ENCODE measurements around the gene LCMT2. TPM values are rescaled to one million over a fixed set of nuclear protein-coding genes. Genes with fewer than 3 reads are reported as not detected.

The LCMT2 gene
- total RNA-seq, 4 donors from 2014 or later, result 4.0 to 14.4 (median 9.8) TPM

DNA sequence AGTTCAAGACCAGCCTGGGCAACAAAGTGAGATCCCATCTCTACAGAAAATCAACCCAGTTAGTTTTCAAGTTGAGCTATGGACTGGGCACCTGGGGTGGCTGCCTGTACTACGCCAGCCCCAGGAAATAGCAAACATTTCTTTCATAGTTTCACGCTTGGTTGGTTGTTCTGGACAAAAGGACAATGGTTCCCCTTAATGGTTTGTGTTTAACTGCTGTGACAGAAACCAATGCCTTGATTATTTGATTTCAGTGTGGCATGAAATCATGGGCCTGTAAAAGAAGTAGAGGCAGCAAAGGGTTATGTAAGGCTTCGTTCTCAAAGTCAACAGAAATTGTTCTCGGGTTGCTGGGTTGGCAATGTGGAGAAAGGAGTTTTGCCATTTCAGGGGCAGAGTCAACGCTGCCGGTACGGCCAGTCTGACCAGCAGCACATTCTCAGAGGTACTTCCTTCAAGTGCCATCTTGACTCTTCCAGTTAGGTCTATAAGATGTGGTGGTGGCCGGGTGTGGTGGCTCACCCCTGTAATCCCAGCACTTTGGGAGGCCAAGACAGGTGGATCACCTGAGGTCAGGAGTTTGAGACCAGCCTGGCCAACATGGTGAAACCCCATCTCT lies 12.7 kb downstream of the LCMT2 start:
- WGBS, 2 donors, result 52 to 68% methylated on average over 8 of the region's 8 CpGs
- Histone ChIP-seq H3K4me3 (no peak overlapping the region), H3K27me3 (no peaks in the 10 kb centered on the region), H3K9me3 (no peaks in the 10 kb centered on the region), H3K4me1 (no peaks in the 10 kb centered on the region), H3K27ac (no peak overlapping the region), H3K36me3 (no peaks in the 10 kb centered on the region)
- DNase-seq (ENCODE audit: low spot score in 2 of 2), result no peak
- TF ChIP-seq, protein P1, sequence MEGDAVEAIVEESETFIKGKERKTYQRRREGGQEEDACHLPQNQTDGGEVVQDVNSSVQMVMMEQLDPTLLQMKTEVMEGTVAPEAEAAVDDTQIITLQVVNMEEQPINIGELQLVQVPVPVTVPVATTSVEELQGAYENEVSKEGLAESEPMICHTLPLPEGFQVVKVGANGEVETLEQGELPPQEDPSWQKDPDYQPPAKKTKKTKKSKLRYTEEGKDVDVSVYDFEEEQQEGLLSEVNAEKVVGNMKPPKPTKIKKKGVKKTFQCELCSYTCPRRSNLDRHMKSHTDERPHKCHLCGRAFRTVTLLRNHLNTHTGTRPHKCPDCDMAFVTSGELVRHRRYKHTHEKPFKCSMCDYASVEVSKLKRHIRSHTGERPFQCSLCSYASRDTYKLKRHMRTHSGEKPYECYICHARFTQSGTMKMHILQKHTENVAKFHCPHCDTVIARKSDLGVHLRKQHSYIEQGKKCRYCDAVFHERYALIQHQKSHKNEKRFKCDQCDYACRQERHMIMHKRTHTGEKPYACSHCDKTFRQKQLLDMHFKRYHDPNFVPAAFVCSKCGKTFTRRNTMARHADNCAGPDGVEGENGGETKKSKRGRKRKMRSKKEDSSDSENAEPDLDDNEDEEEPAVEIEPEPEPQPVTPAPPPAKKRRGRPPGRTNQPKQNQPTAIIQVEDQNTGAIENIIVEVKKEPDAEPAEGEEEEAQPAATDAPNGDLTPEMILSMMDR (IDR thresholded peaks at IDR 0.05), result no peak
- TF ChIP-seq POLR2A (IDR thresholded peaks at IDR 0.05) (no peak), EP300 (IDR thresholded peaks at IDR 0.05) (no peak)

DNA sequence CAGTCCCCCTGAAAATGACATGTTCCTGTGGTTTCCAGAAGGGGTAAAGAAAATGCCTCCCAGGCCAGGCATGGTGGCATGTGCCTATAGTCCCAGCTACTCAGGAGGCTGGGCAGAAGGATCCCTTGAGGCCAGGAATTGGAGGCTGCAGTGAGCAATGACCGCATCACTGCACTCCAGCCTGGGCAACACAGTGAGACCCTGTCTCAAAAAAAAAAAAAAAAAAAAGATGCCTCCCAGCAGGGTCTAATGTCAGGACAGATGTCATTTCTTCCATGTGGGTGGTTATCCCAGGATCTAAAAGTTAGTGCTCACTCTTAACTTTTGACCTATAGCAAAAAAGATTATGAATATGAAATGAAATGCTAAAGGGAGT lies 13.4 kb downstream of the LCMT2 start:
- peak overlapping the region in 2 of 4 donors; percentile 18 to 53 for H3K27ac ChIP-seq
- TF ChIP-seq POLR2A (IDR thresholded peaks at IDR 0.05), result no peak
- no peak for TF ChIP-seq EP300 (IDR thresholded peaks at IDR 0.05)
- TF ChIP-seq, protein P1 (IDR thresholded peaks at IDR 0.05), result no peak
- H3K4me3 ChIP-seq, result no peak overlapping the region
- no peaks in the 10 kb centered on the region for H3K36me3 ChIP-seq
- no peak for DNase-seq (ENCODE audit: low spot score in 2 of 2)
- peaks cover 0 to 3% of the 10 kb centered on the region in 2 donors for H3K27me3 ChIP-seq
- H3K4me1 ChIP-seq, result no peaks in the 10 kb centered on the region
- 81 to 89% methylated on average over 1 of the region's 1 CpG for WGBS, 2 donors
- H3K9me3 ChIP-seq, result no peaks in the 10 kb centered on the region

DNA sequence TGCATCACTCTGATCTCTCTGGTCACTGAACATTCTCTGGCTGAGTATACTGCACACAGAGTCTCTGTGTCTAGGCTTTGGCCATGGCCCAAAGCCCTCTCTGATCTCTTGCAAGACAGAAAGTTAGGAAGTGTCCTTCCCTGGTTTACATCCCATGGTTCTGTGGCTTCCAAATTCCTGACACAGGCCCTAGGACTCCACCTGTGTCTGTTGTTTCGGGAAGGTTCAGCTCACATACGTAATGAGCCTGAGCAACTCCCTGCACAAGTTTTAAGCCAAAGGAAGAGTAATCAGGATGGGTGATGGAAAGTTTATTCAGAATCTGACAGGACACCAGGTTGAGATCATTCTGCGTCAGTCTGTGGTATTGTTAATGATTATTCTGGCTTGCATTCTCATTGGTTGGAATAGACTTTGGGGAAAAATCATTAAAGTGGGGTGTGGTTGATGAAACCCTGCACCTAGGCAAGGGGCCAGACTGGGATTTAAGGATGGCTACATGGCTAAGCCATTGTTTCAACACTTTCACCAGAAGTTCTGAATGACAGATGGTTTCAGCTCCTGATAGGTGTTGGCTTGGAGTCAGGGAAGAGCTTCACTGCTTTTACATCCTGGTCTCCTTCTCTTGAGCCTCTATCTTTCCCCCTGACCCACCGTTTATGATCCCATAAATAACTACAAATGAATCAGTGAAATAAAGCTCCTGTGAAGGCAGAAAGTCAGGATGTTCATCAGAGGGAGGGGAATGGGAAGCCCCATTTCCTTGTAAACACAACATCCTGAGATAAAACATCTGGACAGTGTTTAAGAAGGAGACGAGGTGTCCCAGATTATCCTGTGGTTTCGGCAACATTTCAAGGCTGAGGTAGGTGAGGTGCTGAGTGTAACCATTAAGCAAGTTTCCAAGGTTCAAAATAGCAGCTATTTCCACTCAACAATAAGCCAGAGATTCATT lies 14.1 kb downstream of the LCMT2 start:
- no peaks in the 10 kb centered on the region for H3K36me3 ChIP-seq
- peak in 1 of 2 donors; percentile 41 for DNase-seq (ENCODE audit: low spot score in 2 of 2)
- no peak overlapping the region for H3K4me3 ChIP-seq
- peak overlapping the region in 2 of 4 donors; percentile 18 to 53 for H3K27ac ChIP-seq
- no peaks in the 10 kb centered on the region for H3K4me1 ChIP-seq
- H3K9me3 ChIP-seq, result no peaks in the 10 kb centered on the region
- 47 to 57% methylated on average over 6 of the region's 6 CpGs for WGBS, 2 donors
- TF ChIP-seq EP300 (IDR thresholded peaks at IDR 0.05) (no peak), POLR2A (IDR thresholded peaks at IDR 0.05) (no peak)
- peaks cover 0 to 9% of the 10 kb centered on the region in 2 donors for H3K27me3 ChIP-seq

DNA sequence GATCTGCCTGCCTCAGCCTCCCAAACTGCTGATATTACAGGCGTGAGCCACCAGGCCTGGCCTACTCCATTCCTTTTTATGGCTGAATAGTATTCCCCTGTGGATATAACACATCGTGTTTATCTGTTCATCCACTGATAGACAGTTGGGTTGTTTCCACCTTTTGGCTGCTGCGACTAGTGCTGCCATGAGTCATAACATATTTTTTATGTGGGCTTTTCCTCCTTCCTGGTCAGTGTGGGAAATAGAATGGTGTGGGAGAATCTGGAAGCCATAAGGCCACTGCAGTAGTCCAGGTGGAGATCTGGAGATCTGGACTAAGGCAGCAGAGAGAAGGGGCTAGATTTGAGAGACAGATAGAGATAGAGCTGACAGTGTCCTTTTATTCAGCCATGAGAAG lies 16.2 kb downstream of the LCMT2 start:
- DNase-seq (ENCODE audit: low spot score in 2 of 2), result no peak
- TF ChIP-seq POLR2A (IDR thresholded peaks at IDR 0.05) (no peak), EP300 (IDR thresholded peaks at IDR 0.05) (no peak)
- TF ChIP-seq, protein P1 (IDR thresholded peaks at IDR 0.05), result no peak
- 74 to 86% methylated on average over 3 of the region's 3 CpGs for WGBS, 2 donors
- no peaks in the 10 kb centered on the region for H3K4me1 ChIP-seq
- no peaks in the 10 kb centered on the region for H3K9me3 ChIP-seq
- no peak overlapping the region for H3K27ac ChIP-seq
- H3K4me3 ChIP-seq, result no peak overlapping the region
- no peaks in the 10 kb centered on the region for H3K36me3 ChIP-seq
- peaks cover 0 to 26% of the 10 kb centered on the region in 2 donors for H3K27me3 ChIP-seq

DNA sequence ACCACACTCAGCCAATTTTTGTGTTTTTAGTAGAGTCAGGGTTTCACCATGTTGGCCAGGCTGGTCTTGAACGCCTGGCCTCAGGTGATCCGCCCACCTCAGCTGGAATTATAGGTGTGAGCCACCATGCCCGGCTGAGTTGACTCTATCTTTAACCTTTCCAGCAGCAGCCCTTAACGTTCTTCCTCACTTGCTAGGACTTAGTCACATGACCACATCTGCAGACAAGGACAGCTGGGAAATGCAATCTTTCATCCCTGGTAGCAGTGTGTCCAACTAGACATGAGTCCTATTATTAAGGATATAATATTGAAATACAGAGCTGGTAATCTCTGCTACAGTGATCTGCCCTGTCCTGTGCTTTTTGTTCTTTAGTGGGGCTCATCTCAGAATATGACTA lies 18.0 kb downstream of the LCMT2 start:
- Histone ChIP-seq H3K4me3 (no peak overlapping the region), H3K27ac (no peak overlapping the region), H3K4me1 (no peaks in the 10 kb centered on the region), H3K36me3 (no peaks in the 10 kb centered on the region), H3K9me3 (no peaks in the 10 kb centered on the region), H3K27me3 (peaks cover 0 to 42% of the 10 kb centered on the region in 2 donors)
- WGBS, 2 donors, result 63 to 65% methylated on average over 4 of the region's 4 CpGs
- no peak for DNase-seq (ENCODE audit: low spot score in 2 of 2)
- TF ChIP-seq EP300 (IDR thresholded peaks at IDR 0.05) (no peak), POLR2A (IDR thresholded peaks at IDR 0.05) (no peak)
- TF ChIP-seq, protein P1 (IDR thresholded peaks at IDR 0.05), result no peak

Data from tibial nerve (tissue), 4 donors.